ENCODE data around the gene COL28A1.
"Not testable (repeated sequence)": the region's sequence is repeated elsewhere in the genome, so short reads cannot be mapped to it uniquely, and the experiment has no call there.

COL28A1 gene

DNA sequence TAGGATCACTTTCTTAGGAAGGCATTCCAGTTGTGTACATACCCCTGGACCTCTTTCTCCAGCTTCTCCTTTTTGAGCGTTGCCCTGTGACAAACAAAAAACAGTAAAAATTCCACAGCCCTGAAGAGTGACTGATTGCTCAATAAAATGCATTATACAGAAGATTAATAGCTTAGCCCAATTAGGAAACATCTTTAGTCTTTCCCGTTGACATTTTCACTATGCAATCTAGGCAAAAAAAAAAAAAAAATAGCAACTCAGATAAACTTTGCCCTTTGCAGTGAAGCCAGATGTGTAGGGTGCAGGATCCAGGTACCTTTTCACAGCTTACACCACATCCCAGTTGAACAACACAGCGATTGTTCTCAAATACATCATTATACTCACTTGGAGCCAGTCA lies 17.9 kb downstream of the COL28A1 start:
- no peak for DNase-seq (ENCODE audit: low read depth)

GRCh38 chr7:7516662-7517061 lies 19.0 kb downstream of the COL28A1 start:
- no peak for DNase-seq (ENCODE audit: low read depth)

- no peak for DNase-seq (ENCODE audit: low read depth)
Measured at GRCh38 chr7:7516156-7516555, 19.5 kb downstream of the COL28A1 start.

- DNase-seq (ENCODE audit: low read depth): no peak
Measured at GRCh38 chr7:7512861-7513597, 22.6 kb downstream of the COL28A1 start.

- no peak for DNase-seq (ENCODE audit: low read depth)
Measured at GRCh38 chr7:7510794-7511193, 24.9 kb downstream of the COL28A1 start.

GRCh38 chr7:7505915-7506314 lies 29.8 kb downstream of the COL28A1 start:
- DNase-seq (ENCODE audit: low read depth): peak; percentile 50

DNA sequence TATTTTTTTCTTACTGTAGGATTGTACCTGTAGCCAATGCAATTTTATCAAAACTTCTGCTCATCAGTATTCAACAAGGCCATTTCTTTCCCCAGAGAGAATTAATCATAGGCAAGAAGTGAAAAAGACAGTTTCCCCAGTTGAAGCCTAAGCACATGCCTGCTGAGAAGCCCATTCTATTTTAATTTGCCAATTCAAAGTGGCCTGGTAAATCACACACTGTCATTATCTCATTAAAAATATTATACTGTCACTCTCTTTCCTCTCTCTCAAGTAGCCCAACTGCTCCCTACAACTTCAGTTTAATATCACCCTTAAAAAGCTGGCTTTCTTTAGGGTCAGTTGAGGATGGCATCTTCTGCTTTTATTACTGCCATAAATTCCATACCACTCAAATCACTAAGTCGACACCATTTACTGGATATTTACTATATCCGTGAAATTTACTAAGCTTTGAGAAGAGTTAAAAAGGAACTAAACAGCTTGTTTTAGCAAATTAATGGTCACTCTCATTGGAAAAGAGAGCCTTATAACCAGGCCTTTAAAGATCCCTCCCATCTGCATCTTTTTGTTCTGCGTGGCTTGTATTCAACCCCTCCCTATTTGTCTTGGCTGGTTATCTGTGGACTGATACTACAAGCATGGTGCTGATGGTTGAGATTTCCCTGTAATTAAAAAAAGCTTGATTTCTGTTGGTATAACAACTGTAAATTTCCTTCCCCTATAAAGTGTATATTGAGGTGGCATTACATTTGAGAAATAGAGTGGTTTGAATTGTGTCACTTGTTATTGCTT lies 30.6 kb downstream of the COL28A1 start:
- DNase-seq (ENCODE audit: low read depth): no peak

DNA sequence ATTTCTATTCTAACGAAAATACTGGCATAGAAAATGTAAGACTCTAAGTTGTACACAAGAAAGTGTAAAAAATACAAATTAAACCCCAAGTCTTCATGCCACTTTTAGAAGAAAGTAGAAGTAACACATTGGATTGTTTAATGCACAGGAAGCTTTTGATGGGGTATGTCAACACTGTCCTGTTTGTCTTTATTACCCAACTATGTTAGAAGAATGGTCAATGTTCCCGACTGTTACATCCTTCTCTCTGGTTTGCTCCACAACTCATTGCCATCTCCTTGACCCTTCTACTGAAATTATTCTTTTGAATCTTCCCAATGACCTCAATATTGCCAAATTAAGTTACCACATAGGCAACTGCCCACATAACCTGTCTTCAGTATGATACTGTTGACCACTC lies 35.8 kb downstream of the COL28A1 start:
- no peak for DNase-seq (ENCODE audit: low read depth)

DNA sequence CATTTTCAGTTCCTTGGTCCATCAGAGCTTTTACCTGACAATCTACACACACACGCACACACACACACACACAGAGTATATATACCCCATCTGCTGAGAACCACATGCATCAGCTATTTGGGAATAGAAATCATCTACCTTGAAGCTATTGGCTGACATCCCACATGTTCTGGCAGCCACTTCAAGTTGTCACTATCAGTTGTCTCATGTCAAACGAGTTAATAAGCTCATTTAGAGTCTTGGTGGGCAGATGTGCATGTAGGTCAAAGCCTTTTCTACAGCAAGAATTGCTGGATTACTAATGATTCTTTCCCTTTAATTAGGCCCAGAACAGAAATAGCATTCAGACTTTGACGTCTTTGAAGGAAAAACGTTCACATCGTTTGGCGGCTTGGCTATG lies 36.8 kb downstream of the COL28A1 start:
- no peak for DNase-seq (ENCODE audit: low read depth)

DNA sequence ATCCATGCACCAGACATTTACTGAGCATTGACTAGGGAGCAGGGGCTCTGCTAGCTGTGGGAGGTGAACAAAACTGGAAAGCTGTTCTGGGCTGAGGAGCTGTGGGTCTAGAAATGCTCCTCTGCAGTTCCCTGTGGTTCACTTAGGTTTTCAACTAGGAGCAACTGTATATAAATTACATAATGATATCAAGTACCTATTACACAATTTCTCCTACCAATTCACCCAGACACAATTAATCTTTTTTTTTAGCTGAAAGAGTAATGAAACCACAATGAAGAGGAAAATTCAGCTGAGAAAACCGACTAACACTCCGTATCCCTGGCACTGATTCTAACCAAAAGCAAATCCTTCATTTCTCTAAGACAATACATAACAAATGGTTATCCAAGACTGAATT lies 39.4 kb downstream of the COL28A1 start:
- DNase-seq (ENCODE audit: low read depth): no peak

- DNase-seq (ENCODE audit: low read depth): no peak
Measured at GRCh38 chr7:7495171-7495570, 40.5 kb downstream of the COL28A1 start.

DNA sequence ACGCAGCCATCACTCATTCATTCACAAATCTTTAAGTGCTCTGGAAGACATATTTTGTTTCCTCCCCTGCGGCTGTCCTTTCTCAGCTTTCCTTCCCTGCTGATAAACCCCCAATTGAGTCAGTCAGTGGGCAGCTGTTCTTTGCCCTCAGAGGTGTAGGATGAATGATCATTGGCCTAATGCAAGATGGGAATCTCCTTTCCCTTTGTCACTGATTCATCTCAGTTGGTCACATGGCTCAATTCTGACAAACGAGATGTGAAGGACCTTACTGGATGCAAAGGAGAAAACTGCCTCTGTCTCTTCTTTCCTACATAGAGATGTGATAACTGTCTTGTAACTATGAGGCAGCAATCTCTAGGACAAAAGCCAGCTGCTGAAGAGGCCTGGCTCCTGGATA lies 44.6 kb downstream of the COL28A1 start:
- DNase-seq (ENCODE audit: low read depth): no peak

DNA sequence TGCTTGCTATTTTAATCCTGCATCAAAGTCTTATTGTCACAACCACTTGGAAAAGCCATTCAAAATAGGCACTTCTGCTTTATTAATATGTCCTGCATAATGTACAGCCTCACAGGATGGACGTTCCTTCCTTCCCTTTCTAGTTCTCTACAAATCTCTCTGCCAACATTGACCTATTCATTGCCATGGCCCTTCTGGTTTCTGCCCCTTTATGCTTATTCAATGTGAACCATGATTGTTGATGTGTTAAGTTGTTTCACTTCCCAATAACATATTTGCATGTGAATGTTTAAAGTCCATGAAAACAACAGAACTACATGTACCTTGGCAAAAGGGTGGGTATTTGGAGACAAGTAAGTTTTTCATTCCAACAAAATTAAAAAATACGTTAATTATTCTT lies 45.7 kb downstream of the COL28A1 start:
- DNase-seq (ENCODE audit: low read depth): no peak

DNA sequence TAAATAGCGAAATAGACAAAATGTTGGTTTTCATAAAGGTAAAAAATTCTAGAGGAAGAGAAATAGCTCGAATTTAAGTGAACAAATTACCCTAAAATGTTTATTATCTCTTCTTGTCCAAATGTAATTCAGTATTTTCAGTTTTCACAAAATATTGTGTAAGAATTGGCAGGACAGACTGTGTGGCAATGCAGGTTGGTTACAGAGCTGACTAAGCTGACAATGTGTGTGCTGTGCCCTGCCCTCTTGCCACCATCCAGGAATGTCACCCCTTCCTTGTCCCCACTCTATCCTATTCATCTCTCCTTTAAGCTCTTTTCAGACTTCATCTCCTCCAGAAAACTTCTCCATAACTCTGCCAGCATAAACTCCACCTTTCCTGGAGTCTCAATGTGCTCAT lies 46.1 kb downstream of the COL28A1 start:
- DNase-seq (ENCODE audit: low read depth): no peak

- DNase-seq (ENCODE audit: low read depth): no peak
Measured at GRCh38 chr7:7486362-7486761, 49.3 kb downstream of the COL28A1 start.

- DNase-seq (ENCODE audit: low read depth): no peak
Measured at GRCh38 chr7:7484072-7484471, 51.6 kb downstream of the COL28A1 start.

DNA sequence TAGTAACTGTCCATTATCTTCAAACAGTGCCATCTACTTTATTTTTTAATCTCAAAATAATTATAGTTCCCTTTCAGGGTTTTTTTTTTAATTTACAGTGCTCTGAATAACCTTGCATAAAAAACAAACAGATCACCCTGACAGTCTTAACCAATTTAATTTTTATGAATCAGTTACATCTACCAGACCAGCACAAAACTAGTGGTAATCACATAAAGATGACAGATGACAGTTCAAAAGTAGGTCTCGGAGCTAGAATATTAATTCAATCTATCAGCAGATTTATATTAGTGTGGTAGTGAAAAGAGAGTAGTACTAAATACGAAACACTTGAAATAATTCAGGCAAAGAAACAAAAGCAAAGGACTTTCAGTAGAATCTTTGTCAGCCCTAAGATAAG lies 53.9 kb downstream of the COL28A1 start:
- DNase-seq (ENCODE audit: low read depth): no peak

GRCh38 chr7:7479275-7479805 lies 56.3 kb downstream of the COL28A1 start:
- no peak for DNase-seq (ENCODE audit: low read depth)

DNA sequence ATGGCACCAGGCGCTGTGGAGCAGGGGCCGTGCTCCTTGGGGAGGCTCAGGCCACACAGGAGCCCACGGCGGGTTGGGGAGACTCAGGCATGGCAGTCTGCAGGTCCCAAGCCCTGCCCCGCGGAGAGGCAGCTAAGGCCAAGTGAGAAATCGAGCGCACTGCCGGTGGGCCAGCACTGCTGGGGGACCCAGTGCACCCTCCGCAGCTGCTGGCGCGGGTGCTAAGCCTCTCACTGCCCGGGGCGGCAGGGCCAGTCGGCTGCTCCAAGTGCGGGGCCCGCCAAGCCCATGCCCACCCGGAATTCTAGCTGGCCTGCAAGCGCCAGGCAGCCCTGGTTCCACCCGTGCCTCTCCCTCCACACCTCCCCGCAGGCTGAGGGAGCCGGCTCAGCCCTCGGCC lies 57.1 kb downstream of the COL28A1 start:
- DNase-seq (ENCODE audit: low read depth): no peak

DNA sequence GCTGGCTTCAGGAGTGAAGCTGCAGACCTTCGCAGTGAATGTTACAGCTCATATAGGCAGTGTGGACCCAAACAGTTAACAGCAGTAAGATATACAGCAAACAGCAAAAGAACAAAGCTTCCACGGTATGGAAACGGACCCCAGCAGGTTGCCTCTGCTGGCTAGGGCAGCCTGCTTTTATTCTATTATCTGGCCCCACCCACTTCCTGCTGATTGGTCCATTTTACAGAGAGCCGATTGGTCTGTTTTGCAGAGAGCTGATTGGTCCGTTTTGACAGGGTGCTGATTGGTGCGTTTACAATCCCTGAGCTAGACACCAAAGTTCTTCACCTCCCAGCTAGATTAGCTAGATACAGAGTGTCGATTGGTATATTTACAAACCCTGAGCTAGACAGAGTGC lies 58.0 kb downstream of the COL28A1 start:
- DNase-seq (ENCODE audit: low read depth): not testable (repeated sequence)

DNA sequence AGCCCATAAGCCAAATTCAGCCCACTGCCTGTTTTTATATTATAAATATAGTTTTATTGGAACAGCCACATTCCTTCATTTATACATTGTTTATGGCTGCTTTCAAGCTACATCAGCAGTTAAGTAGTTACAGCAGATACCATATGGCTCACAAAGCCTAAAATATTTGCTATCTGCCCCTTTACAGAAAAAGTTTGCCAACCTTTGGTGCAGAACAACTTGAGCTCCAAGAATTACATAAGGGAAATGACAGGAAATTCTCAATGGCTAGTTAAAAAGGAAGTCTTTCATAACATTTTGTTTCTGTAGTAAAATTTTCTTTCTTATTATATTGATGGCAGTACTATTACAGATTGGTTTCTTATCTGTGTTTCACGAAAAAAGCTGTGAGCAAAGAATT lies 59.3 kb downstream of the COL28A1 start:
- no peak for DNase-seq (ENCODE audit: low read depth)

DNA sequence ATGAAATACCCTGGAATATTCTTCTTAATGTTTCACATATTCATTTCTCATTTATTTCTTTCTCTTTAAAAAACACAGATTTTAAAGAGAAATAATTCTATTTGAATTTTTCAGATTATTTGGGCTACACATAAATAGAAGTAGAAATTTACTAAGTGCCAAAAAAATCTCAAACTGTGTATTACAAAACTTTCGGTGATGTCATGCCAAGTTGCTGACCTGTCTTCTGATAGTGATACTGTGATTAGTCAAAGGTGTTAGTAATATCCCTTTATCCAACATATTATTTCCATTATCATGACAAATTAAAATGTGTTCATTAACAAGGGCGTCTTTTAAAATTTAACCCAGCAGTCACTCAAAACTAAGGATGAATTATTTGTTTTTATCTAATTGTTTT lies 60.1 kb downstream of the COL28A1 start:
- DNase-seq (ENCODE audit: low read depth): no peak

- no peak for DNase-seq (ENCODE audit: low read depth)
Measured at GRCh38 chr7:7474436-7474835, 61.2 kb downstream of the COL28A1 start.

Measured in stromal cell of bone marrow (primary cell).